GM18498 (cell line): Measurements from ENCODE around the gene ZNF747.
"Not testable (repeated sequence)": the region's sequence is repeated elsewhere in the genome, so short reads cannot be mapped to it uniquely, and the experiment has no call there.

Experiments used
- ATAC-seq: cut with Tn5 transposase; IDR thresholded peaks from one replicate; pipeline ENCODE4 v1.9.1; 2021; ENCODE audit warnings: mild to moderate bottlenecking, moderate library complexity; ENCODE audit not compliant: unreplicated experiment

Gene ZNF747

GRCh38 chr16:30557957-30558788, 23.5 kb upstream of the ZNF747 start, which contains the start of gene ZNF764:
ZNF764 (minus strand) TSS chr16:30558374; CDS start chr16:30558182, 192 bp downstream.
- ATAC-seq: peak; percentile 88

- peak; percentile 11 for ATAC-seq
Measured at GRCh38 chr16:30557707-30557956, 23.0 kb upstream of the ZNF747 start.

DNA sequence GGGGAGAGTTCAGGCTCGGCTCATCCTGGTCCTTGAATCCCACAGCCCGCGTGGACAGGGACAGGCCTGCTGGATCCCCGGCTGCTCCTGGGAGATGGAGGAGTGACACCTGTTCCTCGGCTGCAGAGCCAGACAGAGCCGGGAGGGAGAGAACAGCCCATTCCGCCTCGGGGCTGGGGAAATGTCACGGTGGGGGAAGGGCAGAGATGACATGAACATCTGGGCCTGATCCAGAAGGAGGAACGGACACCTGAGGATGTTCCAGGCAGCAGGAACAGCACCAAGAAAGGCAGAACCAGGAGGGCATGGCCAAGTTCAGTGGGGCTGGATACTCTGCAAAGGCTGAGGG, 21.4 kb upstream of the ZNF747 start:
- no peak for ATAC-seq

DNA sequence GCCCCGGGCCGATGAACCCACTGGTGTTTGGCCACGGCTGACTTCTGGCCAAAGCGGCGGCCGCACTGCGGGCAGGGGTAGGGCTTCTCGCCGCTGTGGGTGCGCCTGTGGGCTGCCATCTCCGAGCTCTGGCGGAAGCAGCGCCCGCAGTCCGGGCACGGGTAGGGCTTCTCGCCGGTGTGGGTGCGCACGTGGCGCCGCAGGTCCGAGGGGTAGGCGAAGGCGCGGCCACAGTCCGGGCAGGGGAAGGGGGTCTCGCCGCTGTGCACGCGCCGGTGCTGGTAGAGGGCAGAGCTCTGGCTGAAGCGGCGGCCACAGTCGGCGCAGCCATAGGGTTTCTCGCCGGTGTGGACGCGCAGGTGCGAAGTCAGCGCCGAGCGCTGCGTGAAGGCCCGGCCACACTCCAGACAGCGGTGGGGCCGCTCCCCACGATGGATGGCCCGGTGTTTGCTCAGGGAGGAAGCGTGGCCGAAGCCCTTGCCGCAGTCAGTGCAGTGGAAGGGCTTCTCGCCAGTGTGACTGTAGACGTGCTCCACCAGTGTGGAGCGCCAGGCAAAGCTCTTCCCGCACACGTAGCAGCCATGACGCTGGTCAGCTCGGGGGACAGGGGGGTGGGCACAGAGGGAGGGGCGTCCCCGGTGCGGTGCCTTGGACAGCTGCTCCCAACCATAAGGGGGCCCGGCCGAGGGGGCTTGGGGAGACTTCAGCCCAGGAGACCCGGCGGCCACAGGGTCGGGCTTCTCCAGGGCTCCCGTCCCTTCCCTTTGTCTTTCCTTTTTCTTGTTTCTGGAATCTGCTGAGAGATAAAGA, 20.9 kb upstream of the ZNF747 start:
- no peak for ATAC-seq

- ATAC-seq: no peak
Measured at GRCh38 chr16:30554557-30555314, 20.1 kb upstream of the ZNF747 start.

DNA sequence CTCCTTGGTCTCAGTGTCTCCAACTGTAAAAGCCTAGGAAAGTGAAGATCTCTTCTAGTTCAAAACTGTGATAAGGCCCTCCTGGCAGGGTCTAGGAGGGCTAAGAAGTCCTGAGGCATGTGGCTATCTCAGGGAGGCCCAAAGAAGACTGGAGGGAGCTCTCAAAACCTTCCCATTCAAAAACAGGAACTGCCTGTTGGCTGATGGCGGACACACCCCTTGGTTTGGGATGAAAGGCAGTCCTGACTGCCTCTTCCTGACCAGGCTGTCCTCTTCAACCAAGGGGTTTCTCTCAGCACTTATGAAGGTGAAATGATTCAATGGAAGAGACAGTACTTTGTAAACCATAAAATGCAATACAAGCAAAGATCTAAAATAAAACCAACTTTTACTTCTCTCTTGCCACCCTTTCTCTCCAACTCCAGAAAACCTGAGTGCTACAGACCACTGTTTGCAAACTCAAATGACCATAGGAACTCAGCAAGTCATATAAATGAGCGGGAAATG, 18.8 kb upstream of the ZNF747 start:
- no peak for ATAC-seq

DNA sequence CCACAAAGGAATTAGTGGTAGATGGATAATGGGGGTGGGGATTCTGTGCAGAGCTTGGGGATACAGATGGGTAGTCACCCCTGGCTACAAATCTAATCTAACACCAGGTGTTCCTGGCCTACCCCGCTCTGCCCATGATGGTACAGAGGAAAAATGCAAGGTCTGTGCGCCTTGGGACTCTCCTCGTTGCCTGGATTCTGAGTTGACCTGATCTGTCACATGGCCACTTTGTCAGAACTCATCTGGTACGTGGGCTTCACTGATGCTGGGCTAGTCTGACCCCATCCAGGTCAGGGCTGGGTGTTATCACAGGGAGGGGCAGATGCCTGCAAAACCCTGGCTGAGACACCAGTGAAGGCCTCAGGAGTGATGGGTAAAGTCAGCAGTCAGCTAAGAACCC, 18.3 kb upstream of the ZNF747 start:
- no peak for ATAC-seq

DNA sequence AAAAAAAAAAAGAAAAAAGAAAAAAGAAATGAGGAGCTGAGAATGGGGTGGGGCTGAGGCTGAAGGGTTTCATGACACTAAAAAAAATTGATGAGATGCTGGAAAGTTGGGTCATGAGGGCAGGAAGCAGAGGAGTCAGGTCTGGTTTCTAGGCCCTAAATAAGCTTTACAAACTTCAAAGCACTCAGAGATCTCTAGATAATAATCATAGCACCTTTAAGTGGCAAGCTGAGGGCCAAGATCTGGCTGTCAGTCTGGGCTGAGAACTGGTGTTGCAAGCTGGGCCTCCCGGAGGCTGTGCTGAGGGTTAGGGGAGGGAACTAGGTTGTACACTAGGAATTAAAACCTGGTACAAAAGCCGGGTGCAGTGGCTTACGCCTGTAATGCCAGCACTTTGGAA, 17.1 kb upstream of the ZNF747 start:
- ATAC-seq: no peak

DNA sequence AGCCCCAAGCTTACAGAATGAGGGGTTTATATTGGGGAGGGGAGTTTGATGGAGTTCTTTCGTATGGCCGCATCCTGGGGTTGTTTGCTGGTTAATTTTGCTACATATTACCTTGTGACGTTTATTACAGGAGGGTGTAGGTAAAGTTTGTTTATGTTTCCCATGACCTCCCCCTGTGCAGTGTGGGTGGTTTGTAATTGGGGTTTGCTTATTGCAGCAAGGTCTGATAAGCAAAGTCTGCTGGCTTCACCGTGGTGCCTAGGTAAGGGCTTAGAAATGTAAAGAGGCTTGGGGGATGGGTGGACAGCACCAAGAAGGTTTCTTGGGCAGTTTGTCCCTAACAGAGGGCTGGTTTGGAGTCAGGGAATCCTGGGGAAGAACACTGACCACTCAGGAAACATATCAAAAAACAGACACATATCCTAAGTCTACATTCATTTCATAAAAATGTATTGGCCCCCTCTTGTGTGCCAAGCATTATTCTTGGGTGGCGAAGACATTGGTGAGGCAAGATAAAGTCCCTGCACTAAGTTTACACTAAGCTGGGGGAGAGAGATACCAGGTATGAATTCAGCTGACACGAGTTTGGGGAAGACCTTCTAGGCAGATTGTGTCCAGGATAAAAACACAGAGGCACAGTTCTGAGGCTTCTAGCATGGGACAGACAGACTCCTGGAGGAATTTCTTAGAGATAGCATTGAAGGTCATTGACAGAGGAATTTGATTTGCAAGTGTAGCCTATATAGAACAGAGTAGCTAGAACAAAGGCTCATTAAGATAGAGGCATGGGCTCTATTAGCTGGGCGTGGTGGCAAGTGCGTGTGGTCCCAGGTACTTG, 14.0 kb upstream of the ZNF747 start:
- no peak for ATAC-seq

DNA sequence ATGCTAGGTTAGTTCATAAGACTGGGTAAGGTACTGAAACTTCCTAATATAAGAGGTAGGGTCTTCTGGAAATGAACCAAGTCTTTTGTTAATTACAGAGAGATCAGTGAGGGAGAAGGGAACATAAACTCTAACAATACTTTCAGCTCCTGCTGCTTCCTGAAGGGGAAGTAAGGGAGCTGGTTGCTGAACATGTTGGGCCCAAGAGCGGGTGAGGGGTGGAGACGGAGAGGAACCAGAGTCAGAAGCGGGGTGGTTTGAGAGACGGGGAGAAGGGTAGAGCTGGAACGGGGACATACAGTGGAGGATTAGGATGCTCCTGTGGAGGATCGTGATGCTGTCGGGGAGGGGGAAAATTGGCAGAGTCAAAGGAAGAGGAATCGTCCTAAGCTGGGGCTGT, 11.5 kb upstream of the ZNF747 start:
- no peak for ATAC-seq

- no peak for ATAC-seq
Measured at GRCh38 chr16:30543067-30543466, 8.4 kb upstream of the ZNF747 start.

- no peak for ATAC-seq
Measured at GRCh38 chr16:30541502-30542329, 7.1 kb upstream of the ZNF747 start.

GRCh38 chr16:30540916-30541464, 6.3 kb upstream of the ZNF747 start:
- not testable (repeated sequence) for ATAC-seq

- ATAC-seq: not testable (repeated sequence)
Measured at GRCh38 chr16:30539986-30540526, 5.4 kb upstream of the ZNF747 start.

DNA sequence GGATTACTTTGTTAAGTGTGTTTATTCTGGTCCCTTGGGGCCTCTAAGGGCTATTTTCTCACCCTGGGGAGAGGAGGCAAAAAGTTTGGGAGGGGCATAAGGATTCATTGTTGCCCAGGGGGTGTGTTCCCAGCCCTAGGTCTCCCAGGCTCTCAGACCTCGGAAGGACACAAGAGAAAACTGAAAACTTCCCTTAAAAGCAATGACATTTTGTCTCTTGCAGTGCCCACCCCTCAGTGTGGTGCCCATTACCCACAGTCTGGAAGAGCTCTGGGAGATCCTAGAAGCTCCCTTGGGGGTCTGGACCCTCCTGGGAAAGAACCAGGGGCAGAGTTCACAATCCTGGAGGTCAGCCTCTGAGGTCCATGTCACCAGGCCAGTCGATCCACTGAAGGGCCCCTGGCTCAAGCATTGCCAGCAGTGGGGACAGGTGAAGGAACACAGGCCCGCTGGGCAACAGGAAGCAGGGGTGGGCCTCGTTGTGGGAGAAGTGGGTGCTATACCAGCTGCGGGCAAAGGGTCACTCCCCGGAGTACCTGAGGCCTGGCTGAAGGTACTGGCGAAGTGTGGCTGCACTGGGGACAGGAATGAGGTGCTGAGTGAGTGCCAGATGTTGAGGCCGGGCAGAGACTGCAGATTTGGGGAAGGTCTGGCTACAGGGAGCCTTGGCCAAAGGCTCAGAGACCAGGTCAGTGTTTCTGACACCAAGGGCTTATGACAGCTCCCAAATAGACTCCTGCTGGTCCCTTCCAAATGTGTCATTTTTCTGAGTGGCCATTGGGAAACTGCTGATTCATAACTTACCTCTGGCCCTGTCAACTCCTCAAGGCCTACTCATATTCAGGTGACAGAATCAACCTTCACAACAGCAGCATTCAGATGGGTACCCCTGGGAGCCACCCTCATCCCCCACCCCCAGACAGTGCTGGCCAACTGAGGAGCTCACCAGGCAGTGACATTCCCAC, 4.6 kb upstream of the ZNF747 start:
- ATAC-seq: no peak

DNA sequence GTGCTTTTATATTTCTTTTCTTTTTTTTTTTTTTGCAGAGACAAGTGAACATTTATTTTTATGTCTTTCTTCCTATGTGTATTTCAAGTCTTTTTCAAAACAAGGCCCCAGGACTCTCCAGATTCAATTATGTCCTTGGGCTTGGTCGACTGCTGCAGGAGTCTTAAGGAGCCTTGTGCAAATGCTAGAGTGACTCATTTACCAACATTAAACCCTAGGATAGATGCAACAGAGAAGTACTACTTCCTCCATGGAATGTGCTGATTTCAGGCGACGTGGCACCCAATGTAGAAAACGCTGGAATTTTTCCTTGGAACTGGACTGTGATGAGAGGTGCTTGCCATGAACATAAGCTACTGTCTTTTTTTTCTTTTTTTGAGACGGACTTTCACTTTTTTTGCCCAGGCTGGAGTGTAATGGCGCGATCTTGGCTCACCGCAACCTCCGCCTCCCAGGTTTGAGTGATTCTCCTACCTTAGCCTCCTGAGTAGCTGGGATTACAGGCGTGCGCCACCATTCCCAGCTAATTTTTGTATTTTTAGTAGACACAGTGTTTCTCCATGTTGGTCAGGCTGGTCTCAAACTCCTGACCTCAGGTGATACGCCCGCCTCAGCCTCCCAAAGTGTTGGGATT, 1.9 kb upstream of the ZNF747 start:
- not testable (repeated sequence) for ATAC-seq

DNA sequence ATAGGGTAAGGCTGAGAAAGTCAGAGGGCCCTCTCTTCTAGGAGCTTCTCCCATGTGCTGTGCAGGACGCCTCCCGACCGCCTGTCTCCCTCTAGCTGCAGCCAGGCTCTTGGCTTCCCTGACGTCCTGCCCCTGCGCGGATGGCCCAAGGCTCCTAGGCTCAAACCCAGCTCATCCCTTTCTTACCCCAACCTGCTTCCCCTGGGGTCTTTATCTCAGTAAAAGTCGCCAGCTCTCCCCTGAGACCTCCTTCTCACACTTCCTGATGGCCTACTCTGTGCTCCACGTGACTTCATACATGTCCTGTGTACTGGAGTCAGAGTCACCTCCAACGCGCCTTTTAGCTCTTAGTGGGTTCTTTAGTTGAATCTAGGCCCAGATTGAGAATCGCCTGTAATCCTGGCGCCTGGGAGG, 1.1 kb upstream of the ZNF747 start:
- peak; percentile 49 for ATAC-seq
